ENCODE data around the gene APOL6.
"Not testable (repeated sequence)": the region's sequence is repeated elsewhere in the genome, so short reads cannot be mapped to it uniquely, and the experiment has no call there.

Gene APOL6

GRCh38 chr22:35618427-35619223, 29.6 kb upstream of the APOL6 start:
- no peak for TF ChIP-seq CTCF (IDR thresholded peaks at IDR 0.05; ENCODE audit: extremely low read depth, missing control alignments)
- DNase-seq (ENCODE audit: low spot score): no peak

GRCh38 chr22:35619336-35620094, 28.7 kb upstream of the APOL6 start:
- no peak for TF ChIP-seq CTCF (IDR thresholded peaks at IDR 0.05; ENCODE audit: extremely low read depth, missing control alignments)
- no peak for DNase-seq (ENCODE audit: low spot score)

GRCh38 chr22:35620624-35621251, 27.5 kb upstream of the APOL6 start:
- TF ChIP-seq CTCF (IDR thresholded peaks at IDR 0.05; ENCODE audit: extremely low read depth, missing control alignments): no peak
- DNase-seq (ENCODE audit: low spot score): no peak

- DNase-seq (ENCODE audit: low spot score): no peak
- no peak for TF ChIP-seq CTCF (IDR thresholded peaks at IDR 0.05; ENCODE audit: extremely low read depth, missing control alignments)
Observed at GRCh38 chr22:35621451-35621850, 26.8 kb upstream of the APOL6 start.

- no peak for DNase-seq (ENCODE audit: low spot score)
- no peak for TF ChIP-seq CTCF (IDR thresholded peaks at IDR 0.05; ENCODE audit: extremely low read depth, missing control alignments)
Observed at GRCh38 chr22:35622191-35622913, 25.9 kb upstream of the APOL6 start.

GRCh38 chr22:35623885-35624284, 24.4 kb upstream of the APOL6 start:
- not testable (repeated sequence) for DNase-seq (ENCODE audit: low spot score)

- no peak for TF ChIP-seq CTCF (IDR thresholded peaks at IDR 0.05; ENCODE audit: extremely low read depth, missing control alignments)
- DNase-seq (ENCODE audit: low spot score): no peak
Observed at GRCh38 chr22:35624547-35624946, 23.7 kb upstream of the APOL6 start.
